Suppressor macrophage treated with lipopolysaccharide for 4 hours (primary cell): Measurements from ENCODE around the gene CPSF2.

ENCODE experiments used
- DNase-seq: peaks from one replicate; pipeline ENCODE4 v3.0.0-alpha.2; 2020

Gene CPSF2

DNA sequence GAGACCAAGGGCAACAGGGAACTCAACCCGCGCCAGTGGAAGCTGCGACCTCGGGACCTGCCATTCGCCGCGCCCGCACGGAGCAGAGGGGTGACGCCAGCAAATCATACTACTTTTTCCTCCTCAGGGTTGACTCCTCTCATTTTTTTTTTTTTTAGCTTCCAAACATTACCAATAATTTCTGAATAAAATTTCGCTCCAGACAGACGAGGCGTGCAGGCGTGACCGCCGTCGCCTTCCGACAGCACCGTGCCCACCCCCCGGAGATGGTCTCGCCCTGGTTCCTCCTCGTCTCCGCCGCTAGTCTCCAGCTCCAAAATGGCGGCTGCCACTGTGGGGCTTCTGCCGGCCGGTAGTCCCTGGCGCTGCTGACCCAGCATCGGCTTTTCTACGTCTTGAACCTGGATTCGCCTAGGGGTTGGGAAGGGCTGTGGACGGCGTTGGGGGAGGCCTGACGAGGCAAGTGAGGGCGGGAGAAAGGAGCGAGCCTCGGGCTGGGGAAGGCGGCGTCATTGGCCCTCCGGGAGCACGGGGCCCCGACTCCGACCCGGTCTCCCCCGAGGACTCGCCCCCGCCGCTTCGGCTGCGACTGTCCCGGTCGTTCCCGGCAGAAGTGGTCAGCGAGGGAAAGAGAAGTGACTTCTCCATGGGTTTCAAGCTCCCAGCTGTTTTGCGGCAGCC lies at the start of gene CPSF2, which contains the start of gene NDUFB1:
Gene CPSF2 (plus strand): TSS at position 300 of the 681 bp plus-strand sequence. CDS start 9,016 bp downstream, outside the sequence.
Gene NDUFB1 (minus strand): TSS at position 37 of the 681 bp plus-strand sequence. CDS start 4,069 bp downstream, outside the sequence.
- DNase-seq, result peak; percentile 89

- DNase-seq, result no peak
Measured at GRCh38 chr14:92074555-92074954, 47.2 kb upstream of the CPSF2 start.

- DNase-seq, result no peak
Measured at GRCh38 chr14:92088494-92088893, 33.3 kb upstream of the CPSF2 start.

DNA sequence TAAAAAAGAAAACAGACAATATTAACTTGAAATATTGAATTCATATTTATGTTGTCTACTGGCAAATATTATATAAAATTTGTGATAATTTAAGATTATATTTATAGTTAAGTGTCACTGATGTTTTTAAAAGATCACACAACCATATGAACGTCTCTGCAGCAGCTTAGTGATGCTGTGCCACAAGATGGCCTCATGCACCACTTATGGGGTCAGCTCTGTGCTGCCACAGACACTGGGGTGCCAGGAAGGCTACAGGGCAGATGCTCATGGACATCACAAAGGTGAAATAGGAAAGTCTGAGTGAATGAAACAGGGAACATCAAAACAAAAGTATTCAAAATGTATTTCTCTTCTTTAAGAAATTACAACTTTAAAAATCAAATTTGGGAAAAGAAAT lies 28.4 kb upstream of the CPSF2 start:
- DNase-seq, result peak; percentile 27

GRCh38 chr14:92099802-92100201 lies 22.0 kb upstream of the CPSF2 start:
- no peak for DNase-seq

- DNase-seq, result no peak
Measured at GRCh38 chr14:92103363-92103989, 18.3 kb upstream of the CPSF2 start.

DNA sequence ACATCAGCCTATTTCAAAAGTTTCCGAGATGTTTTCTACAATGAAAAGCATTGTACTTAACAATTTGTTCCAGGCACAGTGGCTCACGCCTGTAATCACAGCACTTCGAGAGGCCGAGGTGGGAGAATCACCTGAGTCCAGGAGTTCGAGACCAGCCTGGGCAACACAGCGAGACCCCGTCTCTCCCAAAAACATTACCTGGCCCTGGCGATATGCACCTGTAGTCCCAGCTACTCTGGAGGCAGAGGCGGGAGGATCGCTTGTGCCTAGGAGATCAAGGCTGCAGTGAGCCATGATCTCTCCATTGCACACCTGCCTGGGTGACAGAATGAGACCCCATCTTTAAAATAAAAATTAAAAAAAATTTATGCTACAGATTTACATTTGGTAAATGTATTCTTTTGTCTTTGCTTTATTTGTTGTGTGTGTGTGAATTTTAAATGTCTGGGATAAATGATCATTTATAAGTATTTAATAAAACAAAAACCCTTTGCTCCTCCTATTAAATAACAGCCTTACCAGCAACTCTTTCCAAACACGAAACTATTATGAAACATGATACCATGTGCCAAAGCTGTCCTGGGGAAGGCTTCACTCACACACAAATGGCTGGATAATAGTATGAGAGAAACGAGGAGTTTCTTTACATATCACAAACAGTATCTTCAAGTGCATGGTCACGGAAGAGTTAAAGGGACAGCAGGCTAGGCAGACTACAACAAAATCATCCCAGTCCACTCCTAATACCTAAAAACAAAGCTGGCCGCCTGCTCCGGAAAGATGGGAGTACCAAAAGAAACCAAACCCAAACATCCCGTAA lies 16.5 kb upstream of the CPSF2 start:
- DNase-seq, result no peak

GRCh38 chr14:92105893-92106142 lies 16.0 kb upstream of the CPSF2 start:
- peak; percentile 86 for DNase-seq

- peak; percentile 99 for DNase-seq
Measured at GRCh38 chr14:92106143-92106926, 15.4 kb upstream of the CPSF2 start, which contains the start of gene ATXN3. Gene ATXN3 (minus strand): TSS chr14:92106582. CDS start chr14:92106552, 30 bp downstream.

DNA sequence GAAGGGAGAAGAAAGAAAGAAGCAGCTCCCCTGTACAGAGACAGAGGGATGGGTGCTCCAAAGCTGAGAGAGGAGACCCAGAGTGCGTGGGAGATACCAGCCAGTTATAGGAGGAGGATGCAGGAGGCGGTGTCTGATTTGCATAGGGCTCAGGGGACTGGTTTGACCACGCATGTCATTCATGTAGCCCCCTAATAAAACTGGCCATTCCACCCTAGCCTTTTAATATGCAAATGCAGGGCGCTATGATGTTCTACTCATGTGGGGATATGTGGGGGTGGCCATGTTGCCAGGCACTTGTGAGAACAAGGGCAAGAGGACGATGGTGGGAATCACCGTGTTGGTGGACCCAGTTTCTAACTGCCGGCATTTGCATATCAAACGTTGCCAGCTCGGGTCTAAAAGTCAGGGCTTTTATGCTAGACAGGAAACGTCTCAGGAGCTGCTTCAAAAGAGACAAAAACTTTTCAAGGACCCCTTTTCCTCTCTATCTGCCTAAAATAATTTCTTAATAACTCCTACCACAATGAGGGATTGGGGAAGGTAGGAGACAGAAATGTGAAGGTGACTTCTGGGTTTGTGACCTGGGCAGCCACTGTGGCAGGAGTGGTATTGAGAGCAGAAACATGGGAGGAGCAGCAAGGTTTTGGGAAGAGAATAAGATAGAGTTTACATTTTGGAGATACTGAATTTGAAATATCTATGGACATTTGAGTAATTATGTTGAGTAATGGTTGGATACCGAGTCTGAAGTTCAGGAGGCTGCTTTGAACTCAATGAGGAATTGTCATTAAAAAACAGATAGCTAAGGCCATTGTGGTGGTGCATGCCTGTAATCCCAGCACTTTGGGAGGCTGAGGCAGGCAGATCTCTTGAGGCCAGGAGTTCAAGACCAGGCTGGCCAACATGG lies 13.2 kb upstream of the CPSF2 start:
- DNase-seq, result no peak

- DNase-seq, result no peak
Measured at GRCh38 chr14:92109490-92109889, 12.3 kb upstream of the CPSF2 start.

DNA sequence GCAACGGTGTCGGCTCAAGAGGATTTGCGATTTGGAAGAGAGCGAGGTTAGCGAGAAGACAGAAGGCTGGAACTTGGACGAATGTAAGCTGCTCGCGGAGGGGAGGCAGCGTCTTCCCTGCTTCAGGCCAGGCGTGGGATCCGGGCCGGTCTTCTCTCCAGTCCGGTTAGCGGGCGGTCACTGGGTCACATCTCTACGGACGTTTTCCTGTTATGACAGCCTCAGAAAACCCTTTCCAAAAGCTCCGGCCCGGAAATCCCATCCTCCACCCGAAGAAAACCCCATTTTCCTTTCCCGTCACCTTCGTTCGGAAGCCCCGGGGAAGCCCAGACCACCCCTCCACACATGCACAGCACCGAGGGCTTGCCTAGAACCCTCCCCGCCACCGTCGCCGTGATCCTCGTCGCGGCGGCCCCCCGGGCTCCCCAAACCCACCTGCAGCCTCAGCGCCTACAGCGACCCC lies 531 bp upstream of the CPSF2 start:
- DNase-seq, result peak; percentile 55

GRCh38 chr14:92122351-92122677 lies 545 bp downstream of the CPSF2 start:
- no peak for DNase-seq

DNA sequence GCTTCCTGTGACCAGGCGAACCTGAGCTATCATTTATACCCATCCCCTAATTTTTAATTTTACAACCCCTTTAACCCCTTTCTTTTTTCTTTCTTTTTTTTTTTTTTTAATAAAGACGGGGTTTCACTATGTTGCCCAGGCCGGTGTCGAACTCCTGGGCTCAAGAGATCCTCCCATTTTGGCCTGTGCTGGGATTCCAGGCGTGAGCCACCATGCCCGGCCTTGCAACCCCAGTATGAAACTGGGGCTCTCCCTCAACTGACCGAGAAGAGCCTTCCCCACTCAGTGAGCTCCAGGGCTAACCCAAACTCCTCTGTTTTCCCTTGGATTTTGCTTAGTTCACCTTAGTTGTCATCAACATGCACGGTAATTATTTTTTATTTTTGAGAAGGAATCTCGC lies 992 bp downstream of the CPSF2 start:
- DNase-seq, result no peak

GRCh38 chr14:92134456-92134855 lies 12.7 kb downstream of the CPSF2 start:
- no peak for DNase-seq

DNA sequence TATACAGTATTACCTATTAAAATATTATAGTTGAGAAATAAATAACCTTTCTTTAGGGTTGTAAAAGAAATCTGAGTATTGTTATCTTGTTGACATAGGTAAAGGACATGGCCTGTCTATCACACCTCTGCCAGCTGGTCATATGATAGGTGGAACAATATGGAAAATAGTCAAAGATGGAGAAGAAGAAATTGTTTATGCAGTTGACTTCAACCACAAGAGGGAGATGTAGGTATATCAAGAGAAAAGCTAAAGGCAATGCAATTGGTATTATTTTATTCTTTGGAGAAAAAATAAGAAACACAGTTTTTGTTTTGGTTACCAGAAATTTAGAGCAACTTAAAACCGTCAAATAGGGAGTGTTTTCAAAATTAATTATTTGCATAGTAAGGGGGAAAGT lies 13.5 kb downstream of the CPSF2 start:
- DNase-seq, result peak; percentile 44

DNA sequence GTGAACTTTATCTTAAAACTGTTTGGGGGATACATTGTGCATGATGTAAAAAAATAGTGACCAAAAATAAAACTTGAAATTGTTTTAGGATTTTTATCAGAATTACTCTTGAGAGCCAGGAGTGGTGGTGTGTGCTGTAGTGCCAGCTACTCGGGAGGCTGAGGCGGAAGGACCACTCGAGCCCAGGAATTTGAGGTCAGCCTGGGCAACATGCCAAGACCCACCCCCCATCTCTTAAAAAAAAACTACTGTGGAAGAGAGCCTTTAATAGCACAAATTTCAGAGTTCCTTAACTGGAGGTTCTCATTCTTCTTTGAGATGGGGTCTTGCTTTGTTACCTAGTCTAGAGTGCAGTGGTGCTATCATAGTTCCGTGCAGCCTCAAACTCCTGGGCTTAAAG lies 21.5 kb downstream of the CPSF2 start:
- no peak for DNase-seq

DNA sequence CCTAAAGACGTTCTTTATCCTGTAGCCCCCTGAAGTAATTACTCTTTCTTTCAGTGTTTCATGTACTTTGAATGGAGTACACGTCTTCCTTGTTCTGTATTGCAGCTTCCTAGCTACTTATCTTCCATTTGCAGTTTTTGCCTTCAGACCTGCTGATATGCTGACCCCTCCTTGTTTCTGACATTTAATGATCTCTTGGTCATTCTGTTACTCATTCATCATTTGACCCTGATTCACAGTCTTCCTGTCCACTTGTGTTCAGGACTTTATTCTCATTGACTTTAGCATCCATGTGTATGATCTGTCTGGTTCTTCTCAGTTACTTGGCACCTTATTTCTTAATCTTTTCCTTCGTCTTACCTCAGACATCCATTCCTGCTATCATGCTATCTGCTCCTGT lies 22.2 kb downstream of the CPSF2 start:
- DNase-seq, result peak; percentile 20

DNA sequence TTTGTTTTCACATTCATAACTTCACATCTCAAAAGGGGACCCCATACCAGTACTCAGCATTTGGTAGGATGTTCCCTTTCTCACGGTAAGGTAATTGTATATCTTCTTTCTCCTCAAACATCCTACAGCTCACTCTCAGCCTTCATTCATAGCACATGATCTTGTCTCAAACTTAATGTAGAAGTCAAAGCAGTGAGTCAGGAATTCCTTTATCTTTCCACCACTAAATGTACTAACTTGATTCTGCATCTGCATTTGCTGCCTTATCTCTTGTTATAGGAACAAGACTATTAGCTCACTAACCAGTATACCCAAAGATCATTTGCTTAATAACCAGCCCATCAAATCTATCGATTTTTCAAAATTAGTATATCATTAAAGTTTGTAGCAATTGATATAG lies 22.9 kb downstream of the CPSF2 start:
- no peak for DNase-seq

DNA sequence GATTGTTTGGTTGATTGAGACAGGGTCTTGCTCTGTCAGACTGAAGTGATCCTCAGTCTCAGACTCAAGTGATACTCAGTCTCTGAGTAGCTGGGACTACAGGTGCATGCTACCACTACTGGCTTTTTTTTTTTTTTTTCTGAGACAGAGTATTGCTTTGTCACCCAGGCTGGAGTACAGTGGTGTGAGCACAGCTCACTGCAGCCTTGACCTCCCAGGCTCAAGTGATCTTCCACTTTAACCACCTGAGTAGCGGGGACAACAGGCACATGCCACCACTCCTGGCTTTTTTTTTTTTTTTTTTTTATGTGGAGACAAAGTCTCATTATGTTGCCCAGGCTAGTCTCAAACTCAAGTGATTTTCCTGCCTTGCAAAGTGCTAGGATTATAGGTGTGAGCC lies 31.8 kb downstream of the CPSF2 start:
- DNase-seq, result no peak

- DNase-seq, result no peak
Measured at GRCh38 chr14:92154283-92154942, 32.6 kb downstream of the CPSF2 start.
